NB4 (cell line): ENCODE results near the gene PCDHGA1.

Experiments
- CTCF ChIP-seq: IDR thresholded peaks from one replicate; pipeline ENCODE4 v1.5.1; 2012; ENCODE audit warnings: low read depth, low read length
- POLR2A ChIP-seq: IDR thresholded peaks from 2 replicates; pipeline ENCODE4 v1.6.1; 2011; ENCODE audit warnings: mild to moderate bottlenecking; ENCODE audit not compliant: insufficient read length; ENCODE audit errors: extremely low read depth

- TF ChIP-seq CTCF = no peak
- no peak for TF ChIP-seq POLR2A
Measured at GRCh38 chr5:141398608-141399007, 68.3 kb downstream of the PCDHGA1 start.
